H9 (cell line): ENCODE data around the gene ATL1. TPM values are rescaled to one million over a fixed set of nuclear protein-coding genes. Genes with fewer than 3 reads are reported as not detected.

Experiments
- DNase-seq: peaks from one replicate; pipeline ENCODE4 v3.0.0-alpha.2; 2017
- H2AFZ ChIP-seq: one replicate; pipeline ENCODE4 v1.6.1; 2013; ENCODE audit warnings: mild to moderate bottlenecking, low read length, control low read depth, moderate library complexity
- H2AK5ac ChIP-seq: 2 replicates; pipeline ENCODE4 v1.6.1; 2013; ENCODE audit warnings: low read length, control low read depth, mixed read lengths; ENCODE audit not compliant: insufficient read length
- H2BK120ac ChIP-seq: one replicate; pipeline ENCODE4 v1.6.1; 2013; ENCODE audit warnings: low read depth, mild to moderate bottlenecking, low read length, control low read depth, inconsistent platforms; ENCODE audit not compliant: poor library complexity, severe bottlenecking
- H2BK12ac ChIP-seq: 2 replicates; pipeline ENCODE4 v1.6.1; 2013; ENCODE audit warnings: low read length, control low read depth, mixed read lengths, low read depth; ENCODE audit not compliant: insufficient read length
- H2BK15ac ChIP-seq: 2 replicates; pipeline ENCODE4 v1.6.1; 2013; ENCODE audit warnings: low read depth, low read length, control low read depth
- H2BK20ac ChIP-seq: one replicate; pipeline ENCODE4 v1.6.1; 2013; ENCODE audit warnings: low read depth, mild to moderate bottlenecking, low read length, control low read depth, inconsistent platforms; ENCODE audit not compliant: poor library complexity, severe bottlenecking
- H2BK5ac ChIP-seq: 2 replicates; pipeline ENCODE4 v1.6.1; 2013; ENCODE audit warnings: low read length, control low read depth, mixed read lengths; ENCODE audit not compliant: insufficient read length
- H3K14ac ChIP-seq: 2 replicates; pipeline ENCODE4 v1.6.1; 2013; ENCODE audit warnings: low read length, control low read depth; ENCODE audit not compliant: insufficient read depth
- H3K18ac ChIP-seq: 2 replicates; pipeline ENCODE4 v1.6.1; 2013; ENCODE audit warnings: low read depth, mild to moderate bottlenecking, mixed read lengths, low read length, control low read depth; ENCODE audit not compliant: insufficient read length
- H3K23ac ChIP-seq: 2 replicates; pipeline ENCODE4 v1.6.1; 2013; ENCODE audit warnings: low read length, control low read depth, mixed read lengths, low read depth; ENCODE audit not compliant: insufficient read length
- H3K23me2 ChIP-seq: 2 replicates; pipeline ENCODE4 v1.6.1; 2013; ENCODE audit warnings: low read depth, mild to moderate bottlenecking, mixed read lengths, low read length, control low read depth; ENCODE audit not compliant: insufficient read length, poor library complexity, severe bottlenecking
- H3K27ac ChIP-seq: 2 replicates; pipeline ENCODE4 v1.5.1; 2013; ENCODE audit warnings: low read length, control low read depth, mixed read lengths, low read depth; ENCODE audit not compliant: insufficient read length
- H3K27me3 ChIP-seq: 2 replicates; pipeline ENCODE4 v1.6.1; 2013; ENCODE audit warnings: low read length, control low read depth, inconsistent platforms; ENCODE audit not compliant: insufficient read depth
- H3K4ac ChIP-seq: 2 replicates; pipeline ENCODE4 v1.6.1; 2013; ENCODE audit warnings: low read depth, mild to moderate bottlenecking, control low read depth, inconsistent platforms, low read length, moderate library complexity
- H3K4me1 ChIP-seq: 2 replicates; pipeline ENCODE4 v1.6.1; 2013; ENCODE audit warnings: low read length, control low read depth, inconsistent platforms; ENCODE audit not compliant: insufficient read depth
- H3K4me2 ChIP-seq: 2 replicates; pipeline ENCODE4 v1.6.1; 2013; ENCODE audit warnings: low read length, control low read depth, mixed read lengths; ENCODE audit not compliant: insufficient read length, insufficient read depth
- H3K56ac ChIP-seq: 2 replicates; pipeline ENCODE4 v1.6.1; 2013; ENCODE audit warnings: low read depth, mild to moderate bottlenecking, mixed read lengths, low read length, control low read depth; ENCODE audit not compliant: insufficient read length
- H3K79me1 ChIP-seq: 2 replicates; pipeline ENCODE4 v1.6.1; 2013; ENCODE audit warnings: low read depth, mild to moderate bottlenecking, moderate library complexity, low read length, control low read depth, inconsistent platforms; ENCODE audit not compliant: insufficient read depth, poor library complexity, severe bottlenecking
- H3K79me2 ChIP-seq: 2 replicates; pipeline ENCODE4 v1.6.1; 2013; ENCODE audit warnings: low read length, control low read depth, inconsistent platforms; ENCODE audit not compliant: insufficient read depth
- H3K9ac ChIP-seq: 2 replicates; pipeline ENCODE4 v1.6.1; 2013; ENCODE audit warnings: low read length, control low read depth, mixed read lengths; ENCODE audit not compliant: insufficient read length; ENCODE audit errors: extremely low read depth
- H3K9me3 ChIP-seq: one replicate; pipeline ENCODE4 v1.6.1; 2013; ENCODE audit warnings: low read depth, low read length, inconsistent platforms; ENCODE audit not compliant: control insufficient read depth
- H3T11ph ChIP-seq: one replicate; pipeline ENCODE4 v1.6.1; 2013; ENCODE audit warnings: mild to moderate bottlenecking, low read length, control low read depth, inconsistent platforms
- H4K20me1 ChIP-seq: one replicate; pipeline ENCODE4 v1.6.1; 2013; ENCODE audit not compliant: control insufficient read depth, insufficient read length, insufficient read depth
- H4K5ac ChIP-seq: 2 replicates; pipeline ENCODE4 v1.6.1; 2013; ENCODE audit warnings: low read depth, mild to moderate bottlenecking, mixed read lengths, low read length, control low read depth; ENCODE audit not compliant: insufficient read length
- H4K8ac ChIP-seq: replicated peaks from 2 replicates; pipeline ENCODE4 v1.6.1; 2013; ENCODE audit warnings: low read length, control low read depth, mixed read lengths, low read depth; ENCODE audit not compliant: insufficient read length
- H4K91ac ChIP-seq: 2 replicates; pipeline ENCODE4 v1.6.1; 2013; ENCODE audit warnings: low read depth, mild to moderate bottlenecking, moderate library complexity, mixed read lengths, low read length, control low read depth; ENCODE audit not compliant: insufficient read length
- H3K27ac Mint-ChIP-seq, 3 experiments: 2 replicates in 2 of 3; 3 replicates in 1 of 3; pipeline ENCODE4 v1.8.0; 2020 to 2021; ENCODE audit warnings: mixed read lengths in 3 of 3, mild to moderate bottlenecking in 1 of 3, moderate library complexity in 1 of 3
- H3K27me3 Mint-ChIP-seq: 2 replicates; pipeline ENCODE4 v1.8.0; 2021; ENCODE audit warnings: low read depth, mild to moderate bottlenecking, moderate library complexity, mixed read lengths
- H3K36me3 Mint-ChIP-seq, 3 experiments: 2 replicates in 2 of 3; 3 replicates in 1 of 3; pipeline ENCODE4 v1.8.0; 2020 to 2021; ENCODE audit warnings: low read depth in 3 of 3, mixed read lengths in 3 of 3; ENCODE audit not compliant: insufficient read depth in 1 of 3
- H3K4me1 Mint-ChIP-seq, 2 experiments: 2 replicates each; pipeline ENCODE4 v1.8.0; 2020; ENCODE audit warnings: mixed read lengths in 2 of 2
- H3K4me3 Mint-ChIP-seq, 2 experiments: 2 replicates in 1 of 2; 3 replicates in 1 of 2; pipeline ENCODE4 v1.8.0; 2020 to 2021; ENCODE audit warnings: mild to moderate bottlenecking in 2 of 2, mixed read lengths in 2 of 2, moderate library complexity in 1 of 2
- H3K9me3 Mint-ChIP-seq, 2 experiments: 2 replicates in 1 of 2; 3 replicates in 1 of 2; pipeline ENCODE4 v1.8.0; 2020; ENCODE audit warnings: mild to moderate bottlenecking in 2 of 2, mixed read lengths in 2 of 2, moderate library complexity in 1 of 2
- total RNA-seq: library from RNA; stranded (reverse); gene quantifications from 2 replicates; pipeline ENCODE4 v1.2.1, GENCODE V29; 2021
- TF ChIP-seq, protein P1 (sequence below): fragments of 200-600 bp; sonication (generic); conservative IDR thresholded peaks from 3 replicates; pipeline ENCODE4 v1.8.0; 2021; ENCODE audit warnings: antibody characterized with exemption, mild to moderate bottlenecking

Gene ATL1
- total RNA-seq, 1 experiment from 2014 or later, result 3.0 TPM

DNA sequence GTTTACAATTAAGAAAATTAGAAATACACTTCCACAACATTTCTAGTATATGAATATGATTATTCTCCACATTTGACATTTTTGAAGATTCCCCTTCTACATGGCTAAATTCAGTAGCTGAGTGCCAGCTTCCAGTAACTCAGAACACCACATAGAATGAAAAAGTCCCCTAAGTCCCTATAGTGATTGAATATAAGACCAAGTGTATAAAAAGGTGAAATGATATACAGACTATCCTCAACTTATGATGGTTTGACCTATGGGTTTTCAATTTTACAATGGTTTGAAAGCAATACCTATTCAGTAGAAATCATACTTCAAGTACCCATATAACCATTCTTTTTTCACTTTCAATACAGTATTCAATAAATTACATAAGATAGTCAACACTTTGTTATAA is 15.8 kb downstream of the ATL1 start:
- no peak overlapping the region for H2BK120ac ChIP-seq
- H2AK5ac ChIP-seq, result no peak overlapping the region
- TF ChIP-seq, protein P1, sequence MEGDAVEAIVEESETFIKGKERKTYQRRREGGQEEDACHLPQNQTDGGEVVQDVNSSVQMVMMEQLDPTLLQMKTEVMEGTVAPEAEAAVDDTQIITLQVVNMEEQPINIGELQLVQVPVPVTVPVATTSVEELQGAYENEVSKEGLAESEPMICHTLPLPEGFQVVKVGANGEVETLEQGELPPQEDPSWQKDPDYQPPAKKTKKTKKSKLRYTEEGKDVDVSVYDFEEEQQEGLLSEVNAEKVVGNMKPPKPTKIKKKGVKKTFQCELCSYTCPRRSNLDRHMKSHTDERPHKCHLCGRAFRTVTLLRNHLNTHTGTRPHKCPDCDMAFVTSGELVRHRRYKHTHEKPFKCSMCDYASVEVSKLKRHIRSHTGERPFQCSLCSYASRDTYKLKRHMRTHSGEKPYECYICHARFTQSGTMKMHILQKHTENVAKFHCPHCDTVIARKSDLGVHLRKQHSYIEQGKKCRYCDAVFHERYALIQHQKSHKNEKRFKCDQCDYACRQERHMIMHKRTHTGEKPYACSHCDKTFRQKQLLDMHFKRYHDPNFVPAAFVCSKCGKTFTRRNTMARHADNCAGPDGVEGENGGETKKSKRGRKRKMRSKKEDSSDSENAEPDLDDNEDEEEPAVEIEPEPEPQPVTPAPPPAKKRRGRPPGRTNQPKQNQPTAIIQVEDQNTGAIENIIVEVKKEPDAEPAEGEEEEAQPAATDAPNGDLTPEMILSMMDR, result no peak

More for the DNA sequence above, 15.8 kb downstream of the ATL1 start:
- Histone ChIP-seq H3K27ac (no peak overlapping the region), H4K8ac (no peak overlapping the region), H4K91ac (no peak overlapping the region), H3K4me1 (no peaks in the 10 kb centered on the region), H3K27me3 (no peaks in the 10 kb centered on the region), H3K79me2 (no peaks in the 10 kb centered on the region), H3K23ac (no peak overlapping the region), H4K20me1 (no peaks in the 10 kb centered on the region), H3K4me2 (no peak overlapping the region), H3K9me3 (no peaks in the 10 kb centered on the region), H2BK20ac (no peak overlapping the region), H3T11ph (no peak overlapping the region), H3K4ac (no peak overlapping the region), H3K56ac (no peak overlapping the region), H2BK12ac (no peak overlapping the region), H3K14ac (no peak overlapping the region), H2AFZ (no peak overlapping the region), H2BK5ac (no peak overlapping the region), H4K5ac (no peak overlapping the region), H3K18ac (no peak overlapping the region), H2BK15ac (no peak overlapping the region), H3K79me1 (no peaks in the 10 kb centered on the region), H3K9ac (no peak overlapping the region), H3K23me2 (no peaks in the 10 kb centered on the region)
- Mint-ChIP-seq H3K4me1 (peaks cover 7% of the 10 kb centered on the region in 2 experiments), H3K36me3 (peaks cover 0 to 2% (median 0%) of the 10 kb centered on the region in 3 experiments; a peak in 4 of 7 replicates), H3K27me3 (no peaks in the 10 kb centered on the region), H3K9me3 (peaks cover 1 to 2% of the 10 kb centered on the region in 2 experiments; a peak in 1 of 5 replicates), H3K27ac (no peak overlapping the region), H3K4me3 (no peak overlapping the region)
- no peak for DNase-seq
